ENCODE results near the gene TEX51.

TEX51 gene

DNA sequence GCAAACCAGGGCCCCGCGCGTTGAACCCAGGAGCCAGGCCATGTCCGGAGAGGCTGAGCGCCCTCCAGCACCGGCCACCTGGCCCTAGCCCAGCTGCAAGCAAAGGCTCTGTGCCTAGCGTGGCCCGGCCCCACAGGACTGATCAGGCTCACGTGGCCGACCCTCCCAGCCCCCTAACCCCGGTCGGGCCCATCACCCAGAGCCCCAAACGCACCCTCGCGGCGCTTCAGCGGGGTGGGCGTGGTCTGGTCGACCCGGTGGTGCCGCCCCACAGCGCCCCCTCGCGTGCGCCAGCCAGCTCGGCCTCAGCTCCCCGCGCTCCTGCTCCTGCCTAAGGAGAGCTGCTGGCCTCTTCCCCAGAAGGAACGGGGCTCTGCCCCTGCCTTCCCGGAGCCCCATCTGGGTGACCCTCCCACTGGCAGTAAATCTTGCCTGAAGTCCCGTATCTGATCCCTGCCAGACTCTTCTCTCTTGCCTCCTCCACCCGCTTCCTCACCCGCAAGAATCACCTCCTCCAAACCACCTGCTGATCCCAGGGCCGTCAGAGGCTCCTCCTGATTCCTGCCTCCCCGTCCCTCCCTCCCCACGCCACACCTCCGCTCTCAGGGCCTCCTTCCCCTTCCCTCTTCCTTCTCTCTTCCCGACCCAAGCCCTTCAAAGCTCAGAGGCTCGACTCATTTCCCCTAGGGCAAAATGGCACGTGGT, 12.3 kb upstream of the TEX51 start (continued):
- TF ChIP-seq ZNF341 (tag by site-specific recombination; IDR thresholded peaks at IDR 0.05; ENCODE audit: low read depth) (no peak), MZF1 (tag by site-specific recombination; IDR thresholded peaks at IDR 0.05; ENCODE audit: borderline replicate concordance) (no peak), ZNF701 (tag by site-specific recombination; IDR thresholded peaks at IDR 0.05) (no peak), ZBTB26 (tag by site-specific recombination; optimal IDR thresholded peaks at IDR 0.05) (no peak), ZNF518A (tag by site-specific recombination; conservative IDR thresholded peaks at IDR 0.05; ENCODE audit: low read depth) (no peak), ZBTB44 (tag by site-specific recombination; IDR thresholded peaks at IDR 0.05) (no peak), ZNF366 (tag by site-specific recombination; conservative IDR thresholded peaks at IDR 0.05) (peak; percentile 53; the same call in 1 of the 2 replicates), MEIS1 (CRISPR knock-in tag; IDR thresholded peaks at IDR 0.05; ENCODE audit: borderline replicate concordance) (no peak), ZNF560 (tag by site-specific recombination; IDR thresholded peaks at IDR 0.05; ENCODE audit: borderline replicate concordance) (no peak), INSM2 (tag by site-specific recombination; IDR thresholded peaks at IDR 0.05) (no peak), ZNF600 (tag by site-specific recombination; IDR thresholded peaks at IDR 0.05) (peak; percentile 69; the same call in 1 of the 2 replicates), EGR2 (tag by site-specific recombination; IDR thresholded peaks at IDR 0.05; ENCODE audit: low read depth) (peak; percentile 70), ZNF449 (tag by site-specific recombination; IDR thresholded peaks at IDR 0.05) (no peak), REPIN1 (tag by site-specific recombination; IDR thresholded peaks at IDR 0.05; ENCODE audit: low read depth) (no peak), ZNF660 (tag by site-specific recombination; IDR thresholded peaks at IDR 0.05) (no peak), SALL2 (tag by site-specific recombination; IDR thresholded peaks at IDR 0.05; ENCODE audit: borderline replicate concordance) (no peak), SP3 (tag by site-specific recombination; IDR thresholded peaks at IDR 0.05) (peak; percentile 78), ZFP37 (tag by site-specific recombination; IDR thresholded peaks at IDR 0.05) (no peak), GFI1B (tag by site-specific recombination; IDR thresholded peaks at IDR 0.05) (no peak), KLF8 (tag by site-specific recombination; IDR thresholded peaks at IDR 0.05) (no peak), ZBTB21 (tag by site-specific recombination; IDR thresholded peaks at IDR 0.05) (no peak)
- TF ChIP-seq, protein P1, sequence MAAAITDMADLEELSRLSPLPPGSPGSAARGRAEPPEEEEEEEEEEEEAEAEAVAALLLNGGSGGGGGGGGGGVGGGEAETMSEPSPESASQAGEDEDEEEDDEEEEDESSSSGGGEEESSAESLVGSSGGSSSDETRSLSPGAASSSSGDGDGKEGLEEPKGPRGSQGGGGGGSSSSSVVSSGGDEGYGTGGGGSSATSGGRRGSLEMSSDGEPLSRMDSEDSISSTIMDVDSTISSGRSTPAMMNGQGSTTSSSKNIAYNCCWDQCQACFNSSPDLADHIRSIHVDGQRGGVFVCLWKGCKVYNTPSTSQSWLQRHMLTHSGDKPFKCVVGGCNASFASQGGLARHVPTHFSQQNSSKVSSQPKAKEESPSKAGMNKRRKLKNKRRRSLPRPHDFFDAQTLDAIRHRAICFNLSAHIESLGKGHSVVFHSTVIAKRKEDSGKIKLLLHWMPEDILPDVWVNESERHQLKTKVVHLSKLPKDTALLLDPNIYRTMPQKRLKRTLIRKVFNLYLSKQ (tag by site-specific recombination; IDR thresholded peaks at IDR 0.05; ENCODE audit: borderline replicate concordance): no peak
- TF ChIP-seq, protein P2, sequence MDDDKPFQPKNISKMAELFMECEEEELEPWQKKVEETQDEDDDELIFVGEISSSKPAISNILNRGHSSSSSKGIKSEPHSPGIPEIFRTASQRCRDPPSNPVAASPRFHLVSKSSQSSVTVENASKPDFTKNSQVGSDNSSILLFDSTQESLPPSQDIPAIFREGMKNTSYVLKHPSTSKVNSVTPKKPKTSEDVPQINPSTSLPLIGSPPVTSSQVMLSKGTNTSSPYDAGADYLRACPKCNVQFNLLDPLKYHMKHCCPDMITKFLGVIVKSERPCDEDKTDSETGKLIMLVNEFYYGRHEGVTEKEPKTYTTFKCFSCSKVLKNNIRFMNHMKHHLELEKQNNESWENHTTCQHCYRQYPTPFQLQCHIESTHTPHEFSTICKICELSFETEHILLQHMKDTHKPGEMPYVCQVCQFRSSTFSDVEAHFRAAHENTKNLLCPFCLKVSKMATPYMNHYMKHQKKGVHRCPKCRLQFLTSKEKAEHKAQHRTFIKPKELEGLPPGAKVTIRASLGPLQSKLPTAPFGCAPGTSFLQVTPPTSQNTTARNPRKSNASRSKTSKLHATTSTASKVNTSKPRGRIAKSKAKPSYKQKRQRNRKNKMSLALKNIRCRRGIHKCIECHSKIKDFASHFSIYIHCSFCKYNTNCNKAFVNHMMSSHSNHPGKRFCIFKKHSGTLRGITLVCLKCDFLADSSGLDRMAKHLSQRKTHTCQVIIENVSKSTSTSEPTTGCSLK (tag by site-specific recombination; IDR thresholded peaks at IDR 0.05): no peak

Data from HEK293 (cell line).